Measurements from ENCODE around the gene GEMIN4. TPM values are rescaled to one million over a fixed set of nuclear protein-coding genes. Genes with fewer than 3 reads are reported as not detected.

Gene GEMIN4
- total and polyA plus RNA-seq, 2 of the 4 experiments (the other 2 are of a cell fraction), result 16.5 to 20.4 TPM

DNA sequence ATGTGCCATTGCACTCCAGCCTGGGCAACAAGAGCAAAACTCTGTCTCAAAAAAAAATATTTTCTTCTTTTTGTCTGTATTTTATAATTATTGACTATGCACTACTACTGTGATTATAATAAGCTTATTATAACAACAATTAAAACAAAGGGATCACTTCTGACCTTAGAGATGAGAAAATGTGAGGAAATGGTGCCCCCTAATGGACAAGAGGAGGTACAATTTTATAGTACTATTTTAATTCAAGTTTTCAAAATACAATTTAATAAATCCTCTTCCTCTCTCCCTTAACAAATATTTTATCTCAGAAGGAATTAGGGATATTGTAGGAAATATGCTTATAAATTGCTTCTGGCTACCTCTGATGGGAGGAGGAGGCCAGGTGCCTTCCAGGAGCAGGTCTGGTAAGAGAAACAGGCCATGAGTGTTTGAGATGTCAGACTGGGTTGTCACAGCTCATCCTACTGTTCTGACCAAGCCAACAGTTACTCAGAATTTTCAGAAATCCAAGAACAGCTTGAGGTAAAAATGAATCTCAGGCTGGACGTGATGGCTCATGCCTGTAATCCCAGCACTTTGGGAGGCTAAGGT, 51.5 kb downstream of the GEMIN4 start (continued):
- no peak for TF ChIP-seq CHD1 (IDR thresholded peaks at IDR 0.05; ENCODE audit: low read depth, low read length)

DNA sequence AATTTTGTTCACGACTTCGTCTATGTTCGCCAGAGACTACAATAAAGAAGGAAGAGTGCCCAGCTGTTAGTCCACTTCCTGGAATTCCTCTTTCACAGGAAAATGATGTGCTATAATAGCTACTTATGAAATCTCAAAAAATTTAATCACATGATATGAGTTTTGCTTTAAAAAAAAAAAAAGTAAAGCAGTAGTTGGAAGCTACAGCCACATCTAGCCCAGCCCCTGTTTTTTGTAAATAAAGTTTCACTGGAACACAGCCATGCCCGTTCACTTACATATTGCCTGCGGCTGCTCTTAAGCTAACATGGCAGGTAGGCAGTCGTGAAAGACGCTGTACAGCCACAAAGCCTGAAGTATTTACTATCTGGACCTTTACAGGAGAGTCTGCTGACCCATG, 52.7 kb downstream of the GEMIN4 start:
- Histone ChIP-seq H4K20me1 (ENCODE audit: insufficient read depth, low read length) (peaks cover 15% of the 10 kb centered on the region), H2AK5ac (ENCODE audit: low read depth, low read length) (peak overlapping the region; percentile 47; the same call in 1 of the 2 replicates), H3K79me1 (ENCODE audit: low read depth in 1 of 2, low read length in 2 of 2) (peaks cover 21 to 56% of the 10 kb centered on the region in 2 experiments), H3K4ac (ENCODE audit: low read depth, low read length) (peak overlapping the region; percentile 18), H3K27ac (ENCODE audit: insufficient read depth, low read length) (no peak overlapping the region), H3K9me1 (ENCODE audit: insufficient read depth, low read length) (peaks cover 15% of the 10 kb centered on the region), H3K27me3 (ENCODE audit: control insufficient read depth, insufficient read depth, low read length) (no peaks in the 10 kb centered on the region), H3K9me3 (ENCODE audit: control insufficient read depth, insufficient read depth, low read length) (no peaks in the 10 kb centered on the region), H3K14ac (replicated peaks; ENCODE audit: low read depth, low read length) (no peak overlapping the region), H3K36me3 (ENCODE audit: control insufficient read depth, insufficient read depth, low read length) (peaks cover 19% of the 10 kb centered on the region), H3K9ac (ENCODE audit: low read depth, low read length) (no peak overlapping the region), H2AFZ (replicated peaks; ENCODE audit: low read length, poor library complexity) (no peak overlapping the region), H2AK9ac (replicated peaks; ENCODE audit: low read depth, low read length, poor library complexity) (no peak overlapping the region), H3K23ac (ENCODE audit: low read depth, low read length) (0 out of 2 replicates have a peak overlapping the region, but pooled peaks have one; percentile 1), H3K4me2 (ENCODE audit: low read depth, low read length) (no peak overlapping the region), H3K18ac (ENCODE audit: low read depth, low read length) (peak overlapping the region; percentile 25; the same call in 1 of the 2 replicates), H4K5ac (ENCODE audit: low read depth, low read length) (peak overlapping the region; percentile 66; the same call in 1 of the 2 replicates), H3K4me1 (ENCODE audit: control insufficient read depth, insufficient read depth, low read length) (peaks cover 16% of the 10 kb centered on the region), H4K91ac (ENCODE audit: insufficient read depth, low read depth, low read length) (peak overlapping the region; percentile 31; the same call in 1 of the 2 replicates), H2BK120ac (ENCODE audit: low read depth, low read length) (peak overlapping the region; percentile 73), H2BK20ac (ENCODE audit: low read depth, low read length) (peak overlapping the region; percentile 46; the same call in 1 of the 2 replicates), H2BK5ac (ENCODE audit: low read depth, low read length, poor library complexity, severe bottlenecking) (peak overlapping the region; percentile 21), H3K56ac (ENCODE audit: extremely low read depth, insufficient read depth, low read length) (no peak overlapping the region), H3K4me3 (ENCODE audit: insufficient read depth, low read depth, low read length) (no peak overlapping the region), H2BK15ac (ENCODE audit: low read depth, low read length) (peak overlapping the region; percentile 31; the same call in 1 of the 3 replicates), H4K8ac (ENCODE audit: low read depth in 2 of 2, low read length in 2 of 2) (peak overlapping the region in 1 of 2 experiments; percentile 61; a peak in 1 of 4 replicates)
- in situ Hi-C loops (cut with MboI; ENCODE audit: low sequenced_read_pairs), result no loop called here
- intact Hi-C loops (cut with micrococcal nuclease), result no loop called here
- BruUV-seq (replicated peaks), result no TSS peak
- DNase-seq, result no peak
- ChIA-PET CTCF (interaction anchor here (1.4 to 3.1 kb wide), 3 partner anchors 26 to 288 kb away, joined by 4 to 34 read pairs (median 6); a partner anchor contains a TSS), POLR2A (ENCODE audit: unreplicated experiment) (no interaction called here)
- TF ChIP-seq BHLHE40 (IDR thresholded peaks at IDR 0.05; ENCODE audit: low read depth, low read length) (no peak), MXI1 (IDR thresholded peaks at IDR 0.05; ENCODE audit: borderline replicate concordance, low read depth, low read length) (no peak), MAFK (IDR thresholded peaks at IDR 0.05; ENCODE audit: low read depth, low read length) (no peak), CHD1 (IDR thresholded peaks at IDR 0.05; ENCODE audit: low read depth, low read length) (no peak), RCOR1 (IDR thresholded peaks at IDR 0.05; ENCODE audit: insufficient replicate concordance, low read length) (no peak), MAZ (IDR thresholded peaks at IDR 0.05; ENCODE audit: borderline replicate concordance, low read depth, low read length) (no peak), RFX5 (IDR thresholded peaks at IDR 0.05; ENCODE audit: low read depth, low read length) (no peak)
- TF ChIP-seq, protein P1, sequence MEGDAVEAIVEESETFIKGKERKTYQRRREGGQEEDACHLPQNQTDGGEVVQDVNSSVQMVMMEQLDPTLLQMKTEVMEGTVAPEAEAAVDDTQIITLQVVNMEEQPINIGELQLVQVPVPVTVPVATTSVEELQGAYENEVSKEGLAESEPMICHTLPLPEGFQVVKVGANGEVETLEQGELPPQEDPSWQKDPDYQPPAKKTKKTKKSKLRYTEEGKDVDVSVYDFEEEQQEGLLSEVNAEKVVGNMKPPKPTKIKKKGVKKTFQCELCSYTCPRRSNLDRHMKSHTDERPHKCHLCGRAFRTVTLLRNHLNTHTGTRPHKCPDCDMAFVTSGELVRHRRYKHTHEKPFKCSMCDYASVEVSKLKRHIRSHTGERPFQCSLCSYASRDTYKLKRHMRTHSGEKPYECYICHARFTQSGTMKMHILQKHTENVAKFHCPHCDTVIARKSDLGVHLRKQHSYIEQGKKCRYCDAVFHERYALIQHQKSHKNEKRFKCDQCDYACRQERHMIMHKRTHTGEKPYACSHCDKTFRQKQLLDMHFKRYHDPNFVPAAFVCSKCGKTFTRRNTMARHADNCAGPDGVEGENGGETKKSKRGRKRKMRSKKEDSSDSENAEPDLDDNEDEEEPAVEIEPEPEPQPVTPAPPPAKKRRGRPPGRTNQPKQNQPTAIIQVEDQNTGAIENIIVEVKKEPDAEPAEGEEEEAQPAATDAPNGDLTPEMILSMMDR (conservative IDR thresholded peaks at IDR 0.05; ENCODE audit: low read depth, low read length), result no peak
- TF ChIP-seq, protein P2, sequence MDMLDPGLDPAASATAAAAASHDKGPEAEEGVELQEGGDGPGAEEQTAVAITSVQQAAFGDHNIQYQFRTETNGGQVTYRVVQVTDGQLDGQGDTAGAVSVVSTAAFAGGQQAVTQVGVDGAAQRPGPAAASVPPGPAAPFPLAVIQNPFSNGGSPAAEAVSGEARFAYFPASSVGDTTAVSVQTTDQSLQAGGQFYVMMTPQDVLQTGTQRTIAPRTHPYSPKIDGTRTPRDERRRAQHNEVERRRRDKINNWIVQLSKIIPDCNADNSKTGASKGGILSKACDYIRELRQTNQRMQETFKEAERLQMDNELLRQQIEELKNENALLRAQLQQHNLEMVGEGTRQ (IDR thresholded peaks at IDR 0.05; ENCODE audit: low read depth, low read length), result no peak
- TF ChIP-seq, protein P3, sequence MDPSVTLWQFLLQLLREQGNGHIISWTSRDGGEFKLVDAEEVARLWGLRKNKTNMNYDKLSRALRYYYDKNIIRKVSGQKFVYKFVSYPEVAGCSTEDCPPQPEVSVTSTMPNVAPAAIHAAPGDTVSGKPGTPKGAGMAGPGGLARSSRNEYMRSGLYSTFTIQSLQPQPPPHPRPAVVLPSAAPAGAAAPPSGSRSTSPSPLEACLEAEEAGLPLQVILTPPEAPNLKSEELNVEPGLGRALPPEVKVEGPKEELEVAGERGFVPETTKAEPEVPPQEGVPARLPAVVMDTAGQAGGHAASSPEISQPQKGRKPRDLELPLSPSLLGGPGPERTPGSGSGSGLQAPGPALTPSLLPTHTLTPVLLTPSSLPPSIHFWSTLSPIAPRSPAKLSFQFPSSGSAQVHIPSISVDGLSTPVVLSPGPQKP (IDR thresholded peaks at IDR 0.05; ENCODE audit: borderline replicate concordance, low read depth, low read length), result no peak
- ATAC-seq (ENCODE audit: low read depth), result no peak
- 83% methylated on average over 3 of the region's 7 CpGs; no CpG with 5 or more reads in 1 of the 2 experiments for WGBS, 2 experiments (ENCODE audit: extremely low coverage in 2 of 2, insufficient read length in 1 of 2)
- dilution Hi-C loops (cut with HindIII; ENCODE audit: low sequenced_read_pairs, unreplicated experiment), result no loop called here

All from IMR-90 (cell line).